ENCODE data around the gene FAM217A. TPM values are rescaled to one million over a fixed set of nuclear protein-coding genes. Genes with fewer than 3 reads are reported as not detected.
"Not testable (repeated sequence)": the region's sequence is repeated elsewhere in the genome, so short reads cannot be mapped to it uniquely, and the experiment has no call there.

Gene FAM217A
- total RNA-seq, result not detected

DNA sequence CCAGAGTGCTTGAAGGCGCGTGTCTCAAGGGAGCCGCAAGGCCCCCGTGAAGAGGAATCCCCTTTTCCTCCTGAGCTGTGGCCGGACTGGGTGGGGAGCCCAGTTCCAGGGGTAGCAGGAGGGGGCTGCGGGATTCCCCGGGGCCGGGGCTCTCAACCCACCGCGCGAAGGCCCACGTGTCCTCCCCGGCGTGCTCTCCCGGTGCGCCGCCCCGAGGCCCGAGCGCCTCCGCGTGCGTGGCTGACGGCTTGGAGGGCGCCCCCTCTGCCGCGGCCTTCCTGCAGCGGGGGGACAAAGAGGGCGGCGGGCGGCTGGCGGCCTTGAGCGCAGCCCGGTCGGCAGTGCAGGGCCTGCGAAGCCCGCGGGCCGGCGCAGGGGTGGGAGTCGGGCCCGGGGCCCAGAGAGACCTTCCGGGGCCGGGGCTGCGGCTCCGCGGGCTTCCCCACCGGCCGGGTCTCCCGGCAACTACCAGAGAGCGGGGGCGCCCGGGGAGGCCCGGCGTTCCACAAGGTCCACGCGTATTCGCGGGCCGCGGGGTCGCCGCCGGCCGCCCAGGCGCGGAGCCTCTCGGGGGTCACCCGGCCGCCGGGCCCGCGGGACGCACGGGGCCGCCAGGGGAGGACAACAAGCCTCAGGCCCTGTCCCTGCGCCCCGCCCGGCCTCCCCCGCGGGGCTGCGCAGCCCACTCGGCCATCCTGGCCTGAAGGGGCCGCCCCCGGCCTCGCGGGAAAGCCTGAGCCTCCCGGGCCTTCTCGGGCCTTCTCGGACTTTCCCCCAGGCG, at the start of gene FAM217A:
Gene FAM217A (minus strand): TSS at position 447 of the 781 bp plus-strand sequence. CDS start 1,723 bp downstream, outside the sequence.
- H3K4me3 Mint-ChIP-seq, result no peak within 1 kb of the TSS
- POLR2A ChIA-PET, result no interaction called here
- DNase-seq, result no peak
- H3K27me3 Mint-ChIP-seq, result peaks cover 13% of the 10 kb centered on the region
- no peaks in the 10 kb centered on the region for H3K9me3 Mint-ChIP-seq (ENCODE audit: low read depth)
- CTCF ChIA-PET, result interaction anchor here (1.5 kb wide), 1 partner anchor 83 kb away, joined by 3 read pairs; no protein-coding TSS in a partner anchor
- no peak within 1 kb of the TSS for H3K27ac Mint-ChIP-seq
- H3K36me3 Mint-ChIP-seq (ENCODE audit: low read depth), result no peaks in the 10 kb centered on the region
- intact Hi-C loops (cut with DNase I, micrococcal nuclease), result no loop called here
- no peak for ATAC-seq
- no peaks in the 10 kb centered on the region for H3K4me1 Mint-ChIP-seq

DNA sequence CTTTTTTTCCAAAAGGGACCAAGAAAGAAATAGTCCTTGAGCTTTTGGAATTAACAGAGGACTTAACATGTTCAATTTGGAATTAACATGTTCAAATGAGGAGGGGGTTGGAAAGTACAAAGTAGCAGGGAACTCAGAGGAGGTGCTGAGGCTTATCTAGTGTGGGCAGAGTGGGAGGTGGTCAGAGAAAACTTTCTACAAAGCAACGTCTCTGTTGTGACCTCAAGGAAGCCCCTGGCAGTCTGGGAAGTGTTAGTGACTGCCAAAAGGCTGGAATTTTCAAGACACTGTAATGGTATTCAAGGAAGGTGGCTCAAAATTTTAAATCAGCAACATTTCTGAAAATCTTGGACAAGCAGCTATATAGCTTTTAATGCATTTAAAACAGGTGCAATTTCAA, 49.1 kb upstream of the FAM217A start:
- ChIA-PET POLR2A (no interaction called here), CTCF (interaction anchor here (1.8 kb wide), 1 partner anchor 28 kb away, joined by 7 read pairs; no protein-coding TSS in a partner anchor)
- no peak for ATAC-seq
- Mint-ChIP-seq H3K36me3 (ENCODE audit: low read depth) (peaks cover 56% of the 10 kb centered on the region), H3K27me3 (no peaks in the 10 kb centered on the region), H3K9me3 (ENCODE audit: low read depth) (peaks cover 8% of the 10 kb centered on the region), H3K27ac (no peak overlapping the region), H3K4me3 (no peak overlapping the region), H3K4me1 (peaks cover 7% of the 10 kb centered on the region)
- no peak for DNase-seq
- intact Hi-C loops (cut with DNase I, micrococcal nuclease), result no loop called here

DNA sequence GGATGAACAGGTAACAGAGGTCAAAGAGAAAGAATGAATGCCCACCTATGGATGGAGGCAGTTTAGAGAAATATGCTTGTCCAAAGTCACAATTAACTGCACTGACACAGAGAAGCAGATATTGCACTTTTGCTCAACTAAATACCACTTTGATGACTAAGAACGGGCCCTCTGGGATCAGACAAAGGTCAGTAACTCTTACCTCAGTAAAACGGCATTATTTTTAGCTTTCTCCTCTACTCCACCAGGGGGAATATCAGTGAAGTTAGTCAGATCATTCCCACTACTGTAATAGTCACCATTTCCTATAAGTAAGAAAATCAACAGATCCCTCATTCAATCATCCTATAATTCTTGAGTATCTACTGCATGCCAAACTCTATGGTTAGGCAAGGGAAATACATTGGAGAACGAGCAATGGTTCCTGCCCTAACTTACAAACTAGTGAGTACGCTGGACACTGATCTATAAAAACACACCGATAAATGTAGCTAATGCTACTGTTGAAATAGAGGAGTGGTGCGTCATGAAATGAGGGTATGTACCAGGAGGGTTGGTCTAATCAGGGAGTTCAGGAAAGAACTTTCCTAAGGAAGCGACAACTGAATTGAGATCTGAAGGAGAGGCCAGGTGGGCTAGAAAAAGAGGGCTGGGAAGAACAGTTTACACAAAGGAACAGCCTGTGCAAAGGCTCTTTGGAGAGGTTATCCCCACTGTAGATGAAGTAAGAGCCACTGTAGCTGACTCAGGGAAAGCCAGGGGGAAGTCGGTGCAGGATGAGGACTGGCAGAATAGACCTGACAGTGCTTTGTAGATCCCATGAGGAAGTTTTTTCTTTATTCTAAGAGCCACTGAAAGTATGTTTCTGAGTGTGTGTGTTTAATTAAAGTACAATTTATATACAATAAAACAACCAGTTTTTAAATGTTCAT, 47.3 kb upstream of the FAM217A start:
- DNase-seq (no peak), ATAC-seq (peak; percentile 55)
- POLR2A ChIA-PET, result no interaction called here
- CTCF ChIA-PET, result interaction anchor here (1.8 kb wide), 1 partner anchor 30 kb away, joined by 7 read pairs; no protein-coding TSS in a partner anchor
- Mint-ChIP-seq H3K27me3 (no peaks in the 10 kb centered on the region), H3K36me3 (ENCODE audit: low read depth) (peaks cover 52% of the 10 kb centered on the region), H3K27ac (no peak overlapping the region), H3K4me3 (no peak overlapping the region), H3K4me1 (peaks cover 7% of the 10 kb centered on the region), H3K9me3 (ENCODE audit: low read depth) (no peaks in the 10 kb centered on the region)
- intact Hi-C loops (cut with DNase I, micrococcal nuclease), result no loop called here

GRCh38 chr6:4125500-4125899, 46.6 kb upstream of the FAM217A start:
- Mint-ChIP-seq H3K4me3 (no peak overlapping the region), H3K27me3 (no peaks in the 10 kb centered on the region), H3K4me1 (peaks cover 7% of the 10 kb centered on the region), H3K27ac (no peak overlapping the region), H3K9me3 (ENCODE audit: low read depth) (no peaks in the 10 kb centered on the region), H3K36me3 (ENCODE audit: low read depth) (peaks cover 54% of the 10 kb centered on the region)
- ATAC-seq (no peak), DNase-seq (no peak)
- ChIA-PET CTCF (no interaction called here), POLR2A (no interaction called here)
- intact Hi-C loops (cut with DNase I, micrococcal nuclease), result no loop called here

GRCh38 chr6:4124351-4124750, 45.4 kb upstream of the FAM217A start:
- ChIA-PET POLR2A (no interaction called here), CTCF (interaction anchor here (0.6 kb wide), 1 partner anchor 11 kb away, joined by 3 read pairs; the partner anchor contains the start of gene ECI2)
- Mint-ChIP-seq H3K4me1 (peaks cover 7% of the 10 kb centered on the region), H3K4me3 (no peak overlapping the region), H3K9me3 (ENCODE audit: low read depth) (no peaks in the 10 kb centered on the region), H3K36me3 (ENCODE audit: low read depth) (peaks cover 52% of the 10 kb centered on the region), H3K27ac (no peak overlapping the region), H3K27me3 (no peaks in the 10 kb centered on the region)
- DNase-seq, result no peak
- intact Hi-C loops (cut with DNase I, micrococcal nuclease), result no loop called here
- no peak for ATAC-seq

DNA sequence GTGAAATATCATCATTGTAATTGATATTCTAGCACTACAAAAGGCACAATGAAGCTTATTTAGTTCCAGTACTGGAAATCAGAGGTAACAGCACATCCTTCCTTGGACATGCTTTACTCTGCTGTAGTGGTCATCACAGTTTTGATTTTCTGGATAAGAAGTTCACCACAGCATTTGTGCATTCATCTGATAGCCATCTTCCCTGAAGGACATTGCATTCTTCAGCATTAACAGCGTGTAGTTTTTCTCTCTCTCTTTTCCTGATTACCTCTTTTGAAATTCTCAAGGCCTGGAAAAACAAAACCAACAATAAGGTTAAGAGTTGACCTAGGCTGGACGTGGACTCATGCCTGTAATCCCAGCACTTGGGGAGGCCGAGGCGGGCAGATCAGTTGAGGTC, 36.8 kb upstream of the FAM217A start:
- Mint-ChIP-seq H3K27ac (no peak overlapping the region), H3K9me3 (ENCODE audit: low read depth) (peaks cover 16% of the 10 kb centered on the region), H3K4me1 (no peaks in the 10 kb centered on the region), H3K27me3 (peaks cover 4% of the 10 kb centered on the region), H3K4me3 (no peak overlapping the region), H3K36me3 (ENCODE audit: low read depth) (peaks cover 50% of the 10 kb centered on the region)
- POLR2A ChIA-PET, result no interaction called here
- CTCF ChIA-PET, result interaction anchor here (0.9 kb wide), 1 partner anchor 37 kb away, joined by 3 read pairs; no protein-coding TSS in a partner anchor
- intact Hi-C loops (cut with DNase I, micrococcal nuclease), result no loop called here
- no peak for DNase-seq
- no peak for ATAC-seq

DNA sequence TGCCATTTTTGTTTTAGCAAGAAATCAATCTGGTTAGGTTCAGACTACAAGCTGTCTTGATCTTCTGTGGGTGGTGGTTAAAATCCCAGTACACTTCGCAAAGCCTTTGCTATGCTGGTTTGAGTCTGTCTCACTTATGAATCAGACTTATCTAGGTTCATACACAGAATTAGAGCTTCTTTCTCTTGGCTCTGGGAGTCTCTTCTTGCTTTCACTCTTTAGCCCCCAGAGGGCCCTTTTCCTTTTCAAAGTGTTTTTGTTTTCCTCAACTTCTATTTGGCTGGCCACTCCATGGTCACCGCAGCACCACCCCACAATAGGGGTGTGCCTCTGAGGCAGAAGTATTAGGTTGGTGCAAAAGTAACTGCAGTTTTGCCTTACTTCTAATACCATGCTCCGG, 35.2 kb upstream of the FAM217A start:
- Mint-ChIP-seq H3K4me1 (no peaks in the 10 kb centered on the region), H3K27me3 (peaks cover 4% of the 10 kb centered on the region), H3K36me3 (ENCODE audit: low read depth) (peaks cover 41% of the 10 kb centered on the region), H3K27ac (no peak overlapping the region), H3K9me3 (ENCODE audit: low read depth) (peaks cover 16% of the 10 kb centered on the region), H3K4me3 (no peak overlapping the region)
- no peak for ATAC-seq
- ChIA-PET CTCF (interaction anchor here (1.4 kb wide), 1 partner anchor 38 kb away, joined by 3 read pairs; no protein-coding TSS in a partner anchor), POLR2A (no interaction called here)
- intact Hi-C loops (cut with DNase I, micrococcal nuclease), result no loop called here
- no peak for DNase-seq

DNA sequence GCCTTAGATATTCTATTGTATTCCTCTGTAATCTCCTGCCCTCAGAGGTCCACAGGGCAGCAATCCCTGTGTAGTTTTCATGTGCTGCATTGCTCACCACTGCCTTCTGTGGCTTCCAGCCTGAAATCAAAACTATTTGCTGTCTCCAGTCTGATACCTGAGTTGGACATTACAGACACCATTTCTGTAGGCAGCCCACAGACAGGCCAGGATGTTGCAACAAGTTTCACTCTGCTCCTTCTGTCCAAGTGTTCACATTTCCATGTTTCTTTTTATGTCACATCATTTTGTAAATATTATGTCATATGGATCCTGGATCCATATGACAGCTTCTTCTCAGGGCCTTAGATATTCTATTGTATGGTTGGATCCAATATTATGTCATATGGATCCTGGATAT, 34.7 kb upstream of the FAM217A start:
- no peak overlapping the region for H3K27ac Mint-ChIP-seq
- POLR2A ChIA-PET, result no interaction called here
- CTCF ChIA-PET, result interaction anchor here (1.4 kb wide), 1 partner anchor 38 kb away, joined by 3 read pairs; no protein-coding TSS in a partner anchor

GRCh38 chr6:4112366-4112765, 33.4 kb upstream of the FAM217A start:
- Mint-ChIP-seq H3K4me1 (no peaks in the 10 kb centered on the region), H3K36me3 (ENCODE audit: low read depth) (peaks cover 34% of the 10 kb centered on the region), H3K27ac (no peak overlapping the region), H3K9me3 (ENCODE audit: low read depth) (peaks cover 16% of the 10 kb centered on the region), H3K27me3 (peaks cover 4% of the 10 kb centered on the region), H3K4me3 (no peak overlapping the region)
- intact Hi-C loops (cut with DNase I, micrococcal nuclease), result no loop called here
- POLR2A ChIA-PET, result no interaction called here
- ATAC-seq (no peak), DNase-seq (no peak)
- CTCF ChIA-PET, result interaction anchor here (1.2 kb wide), 2 partner anchors 28 to 43 kb away, joined by 3 read pairs; no protein-coding TSS in a partner anchor

More for the DNA sequence above, 34.7 kb upstream of the FAM217A start:
- peaks cover 16% of the 10 kb centered on the region for H3K9me3 Mint-ChIP-seq (ENCODE audit: low read depth)
- H3K4me3 Mint-ChIP-seq, result no peak overlapping the region
- ATAC-seq, result no peak
- H3K4me1 Mint-ChIP-seq, result no peaks in the 10 kb centered on the region
- peaks cover 40% of the 10 kb centered on the region for H3K36me3 Mint-ChIP-seq (ENCODE audit: low read depth)
- intact Hi-C loops (cut with DNase I, micrococcal nuclease), result no loop called here
- peaks cover 4% of the 10 kb centered on the region for H3K27me3 Mint-ChIP-seq
- DNase-seq, result no peak

- DNase-seq; H3K27me3 Mint-ChIP-seq; H3K4me3 Mint-ChIP-seq; H3K4me1 Mint-ChIP-seq; ATAC-seq; POLR2A ChIA-PET; intact Hi-C loops (cut with DNase I, micrococcal nuclease); H3K27ac Mint-ChIP-seq; H3K36me3 Mint-ChIP-seq (ENCODE audit: low read depth): not testable (repeated sequence)
- CTCF ChIA-PET, result interaction anchor here (0.7 kb wide), 1 partner anchor 25 kb away, joined by 3 read pairs; no protein-coding TSS in a partner anchor
- H3K9me3 Mint-ChIP-seq (ENCODE audit: low read depth), result peaks cover 13% of the 10 kb centered on the region
These were observed 30.5 kb upstream of the FAM217A start for GRCh38 chr6:4109363-4109815.

DNA sequence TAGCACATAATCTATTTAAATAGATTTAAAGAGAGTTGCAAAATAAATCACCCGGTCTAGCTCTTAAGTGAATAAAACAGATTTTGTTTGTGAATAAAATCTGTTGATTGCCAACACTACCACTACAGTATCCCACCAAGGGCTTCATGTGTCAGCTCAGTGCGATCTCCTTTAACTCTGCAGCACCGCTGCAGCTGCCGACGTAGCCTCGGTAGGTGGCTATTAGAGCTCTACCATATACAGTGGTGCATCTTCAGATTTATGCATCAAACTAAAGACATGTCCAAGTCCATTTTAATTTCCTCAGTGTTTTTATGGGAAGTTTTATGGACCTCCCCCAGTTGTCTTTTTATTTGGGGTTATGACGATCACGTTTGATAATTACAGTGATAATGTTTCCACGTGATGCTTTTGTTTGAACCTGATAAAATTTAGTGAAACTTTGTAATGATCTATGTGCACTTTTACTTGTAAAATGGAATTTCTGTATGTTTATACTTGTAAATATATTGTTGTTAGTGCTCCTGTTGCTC, 29.7 kb upstream of the FAM217A start:
- Mint-ChIP-seq H3K27me3 (peaks cover 4% of the 10 kb centered on the region), H3K4me3 (no peak overlapping the region), H3K27ac (no peak overlapping the region), H3K36me3 (ENCODE audit: low read depth) (peaks cover 3% of the 10 kb centered on the region), H3K4me1 (no peaks in the 10 kb centered on the region), H3K9me3 (ENCODE audit: low read depth) (peaks cover 10% of the 10 kb centered on the region)
- ChIA-PET CTCF (no interaction called here), POLR2A (no interaction called here)
- DNase-seq (no peak), ATAC-seq (no peak)
- intact Hi-C loops (cut with DNase I, micrococcal nuclease), result no loop called here

Measured in activated CD4-positive, alpha-beta T cell treated with anti-CD3 and anti-CD28 coated beads for 36 hours (primary cell).